Hepatocyte (in vitro differentiated cells): Measurements from ENCODE around the gene IGFALS. TPM values are rescaled to one million over a fixed set of nuclear protein-coding genes. Genes with fewer than 3 reads are reported as not detected.

Experiments used
- DNase-seq: peaks from one replicate; pipeline ENCODE4 v3.0.0-alpha.2; 2016; ENCODE audit warnings: low spot score
- H2AFZ ChIP-seq: fragments of 200-600 bp; sonication (generic); 2 replicates; pipeline ENCODE4 v1.6.0; 2016; ENCODE audit warnings: antibody characterized with exemption, mild to moderate bottlenecking
- H3K27ac ChIP-seq: fragments of 200-600 bp; sonication (generic); 2 replicates; pipeline ENCODE4 v1.5.1; 2016; ENCODE audit warnings: mild to moderate bottlenecking
- H3K27me3 ChIP-seq: fragments of 200-600 bp; sonication (generic); 2 replicates; pipeline ENCODE4 v1.6.1; 2016
- H3K36me3 ChIP-seq: fragments of 200-600 bp; sonication (generic); replicated peaks from 2 replicates; pipeline ENCODE4 v1.5.1; 2016; ENCODE audit warnings: low read depth; ENCODE audit not compliant: insufficient read depth
- H3K4me1 ChIP-seq: fragments of 200-600 bp; sonication (generic); 2 replicates; pipeline ENCODE4 v1.5.1; 2016; ENCODE audit warnings: mild to moderate bottlenecking, moderate library complexity; ENCODE audit not compliant: insufficient read depth
- H3K4me2 ChIP-seq: fragments of 200-600 bp; sonication (generic); 2 replicates; pipeline ENCODE4 v1.6.0; 2016
- H3K4me3 ChIP-seq: fragments of 200-600 bp; sonication (generic); 2 replicates; pipeline ENCODE4 v1.5.1; 2016; ENCODE audit warnings: mild to moderate bottlenecking
- H3K79me2 ChIP-seq: fragments of 200-600 bp; sonication (generic); 2 replicates; pipeline ENCODE4 v1.6.0; 2017; ENCODE audit warnings: mild to moderate bottlenecking
- H3K9me2 ChIP-seq: fragments of 200-600 bp; sonication (generic); replicated peaks from 2 replicates; pipeline ENCODE4 v1.6.0; 2017; ENCODE audit warnings: mild to moderate bottlenecking; ENCODE audit not compliant: insufficient read depth
- H3K9me3 ChIP-seq: fragments of 200-600 bp; sonication (generic); 2 replicates; pipeline ENCODE4 v1.5.1; 2016; ENCODE audit warnings: low read depth, mild to moderate bottlenecking
- H4K20me1 ChIP-seq: fragments of 200-600 bp; sonication (generic); 2 replicates; pipeline ENCODE4 v1.6.0; 2016; ENCODE audit warnings: mild to moderate bottlenecking; ENCODE audit not compliant: insufficient read depth, poor library complexity, severe bottlenecking
- CTCF ChIP-seq: fragments of 200-600 bp; sonication (generic); IDR thresholded peaks from 2 replicates; pipeline ENCODE4 v1.5.1; 2016; ENCODE audit warnings: antibody characterized with exemption, mild to moderate bottlenecking; ENCODE audit not compliant: poor library complexity
- EZH2 ChIP-seq: fragments of 200-600 bp; sonication (generic); IDR thresholded peaks from 2 replicates; pipeline ENCODE4 v1.6.1; 2016; ENCODE audit warnings: antibody characterized with exemption, mild to moderate bottlenecking, borderline replicate concordance
- EZH2phosphoT487 ChIP-seq: fragments of 200-600 bp; sonication (generic); IDR thresholded peaks from one replicate; pipeline ENCODE4 v1.6.1; 2018; ENCODE audit warnings: antibody characterized with exemption, mild to moderate bottlenecking, low read depth, moderate library complexity; ENCODE audit not compliant: unreplicated experiment, severe bottlenecking
- WGBS: methylation state at CpG from one replicate; pipeline ENCODE4 v1.1.6; 2016; ENCODE audit warnings: low lambda C conversion rate; ENCODE audit errors: missing lambda C conversion rate; 5-methylcytosine and 5-hydroxymethylcytosine counted together
- polyA plus RNA-seq: library from polyadenylated mRNA; unstranded; fragments of >200 nt; fragmentation: Nextera tagmentation; extraction: Ambion mirVana; gene quantifications from 2 replicates; pipeline ENCODE4 v1.2.1, GENCODE V29; 2016
- total RNA-seq: library from RNA; depleted of rRNA; stranded (reverse); fragments of >200 nt; gene quantifications from 2 replicates; pipeline ENCODE4 v1.2.3, GENCODE V29; 2014

The IGFALS gene
- total and polyA plus RNA-seq, 2 experiments from 2014 or later: 11.2 to 12.6 TPM

GRCh38 chr16:1819611-1820010, 26.1 kb upstream of the IGFALS start:
- 95% methylated on average over 15 of the region's 15 CpGs for WGBS
- no peaks in the 10 kb centered on the region for H3K4me1 ChIP-seq

GRCh38 chr16:1818873-1819525, 25.5 kb upstream of the IGFALS start:
- Histone ChIP-seq H3K9me2 (no peaks in the 10 kb centered on the region), H3K36me3 (no peaks in the 10 kb centered on the region), H3K27ac (no peak overlapping the region), H3K79me2 (peaks cover 15% of the 10 kb centered on the region), H3K4me1 (no peaks in the 10 kb centered on the region), H3K27me3 (no peaks in the 10 kb centered on the region), H3K9me3 (no peaks in the 10 kb centered on the region), H4K20me1 (no peaks in the 10 kb centered on the region), H3K4me2 (no peak overlapping the region), H2AFZ (no peak overlapping the region), H3K4me3 (no peak overlapping the region)
- DNase-seq: no peak
- WGBS: 97% methylated on average over 34 of the region's 35 CpGs
- TF ChIP-seq EZH2 (no peak), EZH2phosphoT487 (no peak), CTCF (no peak)

More at GRCh38 chr16:1819611-1820010, 26.1 kb upstream of the IGFALS start:
- no peaks in the 10 kb centered on the region for H3K27me3 ChIP-seq
- H3K9me2 ChIP-seq: no peaks in the 10 kb centered on the region
- no peak overlapping the region for H2AFZ ChIP-seq
- no peak overlapping the region for H3K4me3 ChIP-seq
- no peak overlapping the region for H3K4me2 ChIP-seq
- DNase-seq: no peak
- H4K20me1 ChIP-seq: no peaks in the 10 kb centered on the region
- H3K9me3 ChIP-seq: no peaks in the 10 kb centered on the region
- no peaks in the 10 kb centered on the region for H3K36me3 ChIP-seq
- TF ChIP-seq EZH2: no peak
- TF ChIP-seq CTCF: no peak
- no peak for TF ChIP-seq EZH2phosphoT487
- H3K79me2 ChIP-seq: peaks cover 22% of the 10 kb centered on the region
- no peak overlapping the region for H3K27ac ChIP-seq

GRCh38 chr16:1818204-1818872, 24.8 kb upstream of the IGFALS start:
- 97% methylated on average over 22 of the region's 27 CpGs for WGBS
- Histone ChIP-seq H3K4me3 (no peak overlapping the region), H3K36me3 (no peaks in the 10 kb centered on the region), H3K4me1 (no peaks in the 10 kb centered on the region), H4K20me1 (peaks cover under 1% of the 10 kb centered on the region), H3K27ac (no peak overlapping the region), H3K9me2 (no peaks in the 10 kb centered on the region), H3K4me2 (no peak overlapping the region), H2AFZ (no peak overlapping the region), H3K9me3 (no peaks in the 10 kb centered on the region), H3K79me2 (peaks cover 9% of the 10 kb centered on the region), H3K27me3 (no peaks in the 10 kb centered on the region)
- no peak for DNase-seq
- no peak for TF ChIP-seq EZH2phosphoT487
- no peak for TF ChIP-seq CTCF
- TF ChIP-seq EZH2: no peak
